Activated CD4-positive, alpha-beta T cell treated with anti-CD3 and anti-CD28 coated beads, Interleukin-2, amount 10 ng/mL, durations not matched to agents 7 days and 5 days (primary cell): ENCODE results near the gene ACVRL1. TPM values are rescaled to one million over a fixed set of nuclear protein-coding genes. Genes with fewer than 3 reads are reported as not detected.

Experiments
- CTCF ChIA-PET: fragments of 350-600 bp; sonication (Branson Sonifier 250); formaldehyde crosslinking; loops from one replicate; lab custom pipeline; 2021; ENCODE audit warnings: antibody characterized with exemption; lab: Charles Lee
- POLR2A ChIA-PET: fragments of 350-600 bp; sonication (Branson Sonifier 250); formaldehyde crosslinking; loops from one replicate; lab custom pipeline; 2021; ENCODE audit warnings: antibody characterized with exemption; lab: Charles Lee
- DNase-seq: peaks from one replicate; pipeline ENCODE4 v3.0.0-alpha.2; 2020
- H3K27ac Mint-ChIP-seq: one replicate; pipeline ENCODE4 v1.8.0; 2021; ENCODE audit warnings: mild to moderate bottlenecking, moderate library complexity, mixed read lengths
- H3K27me3 Mint-ChIP-seq: one replicate; pipeline ENCODE4 v1.8.0; 2021; ENCODE audit warnings: mixed read lengths
- H3K36me3 Mint-ChIP-seq: one replicate; pipeline ENCODE4 v1.8.0; 2021; ENCODE audit warnings: low read depth, mixed read lengths
- H3K4me1 Mint-ChIP-seq: one replicate; pipeline ENCODE4 v1.8.0; 2021; ENCODE audit warnings: mixed read lengths
- H3K4me3 Mint-ChIP-seq: one replicate; pipeline ENCODE4 v1.8.0; 2021; ENCODE audit warnings: mild to moderate bottlenecking, moderate library complexity, mixed read lengths
- H3K9me3 Mint-ChIP-seq: one replicate; pipeline ENCODE4 v1.8.0; 2021; ENCODE audit warnings: mixed read lengths
- total RNA-seq, 2 experiments: library from RNA; stranded (reverse); gene quantifications; one replicate each; pipeline ENCODE4 v1.2.3, GENCODE V29; 2021

The ACVRL1 gene
- not detected for total RNA-seq

DNA sequence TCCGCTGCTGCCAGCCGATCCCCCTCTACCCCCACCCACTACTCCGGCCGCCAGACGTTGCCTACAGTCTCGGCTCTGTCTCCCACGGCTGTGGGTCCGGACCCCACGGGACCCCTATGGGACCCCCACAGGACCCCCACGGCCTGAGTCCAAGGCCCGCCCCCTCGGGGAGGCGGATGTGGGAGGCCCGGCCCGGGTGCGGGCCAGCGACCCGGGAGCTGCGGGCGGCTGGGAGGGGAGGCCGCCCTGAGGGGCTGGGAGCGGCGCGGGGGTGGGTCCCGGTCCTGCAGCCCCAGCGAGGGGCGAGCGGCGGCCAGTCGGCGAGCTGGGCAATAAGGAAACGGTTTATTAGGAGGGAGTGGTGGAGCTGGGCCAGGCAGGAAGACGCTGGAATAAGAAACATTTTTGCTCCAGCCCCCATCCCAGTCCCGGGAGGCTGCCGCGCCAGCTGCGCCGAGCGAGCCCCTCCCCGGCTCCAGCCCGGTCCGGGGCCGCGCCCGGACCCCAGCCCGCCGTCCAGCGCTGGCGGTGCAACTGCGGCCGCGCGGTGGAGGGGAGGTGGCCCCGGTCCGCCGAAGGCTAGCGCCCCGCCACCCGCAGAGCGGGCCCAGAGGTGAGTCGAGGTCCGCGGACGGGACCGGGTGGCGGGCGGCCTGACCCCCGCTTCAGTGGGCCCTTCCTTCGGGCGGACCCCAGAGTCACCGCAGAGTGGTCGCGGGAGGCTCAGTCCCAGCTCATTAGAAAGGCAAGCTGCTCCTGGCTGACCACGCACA is at the start of gene ACVRL1:
ACVRL1 (plus strand) TSS at position 422 of the 773 bp plus-strand sequence. CDS start 4,971 bp downstream, outside the sequence.
- CTCF ChIA-PET = interaction anchor here (2.2 kb wide), 1 partner anchor 15 kb away, joined by 8 read pairs; no protein-coding TSS in a partner anchor

GRCh38 chr12:51860986-51861385 is 46.3 kb upstream of the ACVRL1 start:
- Mint-ChIP-seq H3K27ac (no peak overlapping the region), H3K9me3 (no peaks in the 10 kb centered on the region), H3K36me3 (no peaks in the 10 kb centered on the region), H3K4me1 (peaks cover 9% of the 10 kb centered on the region), H3K4me3 (no peak overlapping the region), H3K27me3 (peaks cover 53% of the 10 kb centered on the region)
- DNase-seq = no peak
- ChIA-PET CTCF (interaction anchor here (0.6 kb wide), 1 partner anchor 17 kb away, joined by 3 read pairs; no protein-coding TSS in a partner anchor), POLR2A (no interaction called here)

More for the DNA sequence above, at the start of gene ACVRL1:
- Mint-ChIP-seq H3K36me3 (no peaks in the 10 kb centered on the region), H3K27ac (no peak within 1 kb of the TSS), H3K9me3 (no peaks in the 10 kb centered on the region), H3K27me3 (peaks cover 51% of the 10 kb centered on the region), H3K4me1 (no peaks in the 10 kb centered on the region), H3K4me3 (no peak within 1 kb of the TSS)
- no peak for DNase-seq
- POLR2A ChIA-PET = no interaction called here

- ChIA-PET POLR2A (no interaction called here), CTCF (interaction anchor here (1.0 to 2.0 kb wide), 2 partner anchors 11 to 12 kb away, joined by 4 to 6 read pairs; no protein-coding TSS in a partner anchor)
- Mint-ChIP-seq H3K36me3 (no peaks in the 10 kb centered on the region), H3K4me3 (no peak overlapping the region), H3K9me3 (no peaks in the 10 kb centered on the region), H3K27ac (no peak overlapping the region), H3K4me1 (peaks cover 9% of the 10 kb centered on the region), H3K27me3 (peaks cover 49% of the 10 kb centered on the region)
- no peak for DNase-seq
Measured at GRCh38 chr12:51862947-51863346, 44.4 kb upstream of the ACVRL1 start.

DNA sequence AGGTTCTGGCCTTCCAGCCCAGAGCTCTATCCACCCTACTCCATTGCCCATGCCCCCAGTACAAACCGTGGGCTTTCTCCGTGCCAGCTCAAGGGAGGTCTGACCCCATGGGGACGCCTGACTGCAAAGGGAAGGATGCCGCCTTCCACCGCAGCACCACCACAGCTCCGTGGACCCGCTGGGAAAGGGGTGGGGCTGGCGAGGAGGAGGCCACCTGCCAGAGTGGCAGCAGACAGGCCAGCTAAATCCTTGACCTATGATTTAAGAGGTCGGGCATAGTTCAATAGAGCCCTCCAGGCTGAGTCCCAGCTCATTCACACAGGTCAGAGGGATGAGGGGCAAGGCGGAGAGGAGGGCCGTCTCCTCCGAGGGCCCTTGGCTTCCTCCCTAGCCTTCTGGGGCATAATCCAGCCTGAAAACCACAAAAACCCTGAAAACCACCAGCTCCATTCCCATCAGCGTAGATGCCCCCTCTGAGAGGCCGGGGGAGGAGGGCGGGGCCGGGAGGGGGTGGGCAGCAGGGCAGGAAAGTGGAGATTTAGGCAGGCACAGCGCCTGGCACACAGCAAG is 43.9 kb upstream of the ACVRL1 start:
- POLR2A ChIA-PET = no interaction called here

GRCh38 chr12:51863933-51864832 is 43.1 kb upstream of the ACVRL1 start:
- H3K27ac Mint-ChIP-seq = no peak overlapping the region
- DNase-seq = no peak
- ChIA-PET POLR2A (no interaction called here), CTCF (interaction anchor here (2.0 kb wide), 1 partner anchor 11 kb away, joined by 6 read pairs; no protein-coding TSS in a partner anchor)
- H3K27me3 Mint-ChIP-seq = peaks cover 60% of the 10 kb centered on the region
- no peaks in the 10 kb centered on the region for H3K36me3 Mint-ChIP-seq
- H3K9me3 Mint-ChIP-seq = no peaks in the 10 kb centered on the region
- H3K4me3 Mint-ChIP-seq = no peak overlapping the region
- peaks cover 9% of the 10 kb centered on the region for H3K4me1 Mint-ChIP-seq

More for the DNA sequence above, 43.9 kb upstream of the ACVRL1 start:
- CTCF ChIA-PET = interaction anchor here (1.0 to 2.0 kb wide), 2 partner anchors 11 to 12 kb away, joined by 4 to 6 read pairs; no protein-coding TSS in a partner anchor
- Mint-ChIP-seq H3K4me1 (peaks cover 9% of the 10 kb centered on the region), H3K9me3 (no peaks in the 10 kb centered on the region), H3K27me3 (peaks cover 54% of the 10 kb centered on the region), H3K4me3 (no peak overlapping the region), H3K36me3 (no peaks in the 10 kb centered on the region), H3K27ac (no peak overlapping the region)
- no peak for DNase-seq

DNA sequence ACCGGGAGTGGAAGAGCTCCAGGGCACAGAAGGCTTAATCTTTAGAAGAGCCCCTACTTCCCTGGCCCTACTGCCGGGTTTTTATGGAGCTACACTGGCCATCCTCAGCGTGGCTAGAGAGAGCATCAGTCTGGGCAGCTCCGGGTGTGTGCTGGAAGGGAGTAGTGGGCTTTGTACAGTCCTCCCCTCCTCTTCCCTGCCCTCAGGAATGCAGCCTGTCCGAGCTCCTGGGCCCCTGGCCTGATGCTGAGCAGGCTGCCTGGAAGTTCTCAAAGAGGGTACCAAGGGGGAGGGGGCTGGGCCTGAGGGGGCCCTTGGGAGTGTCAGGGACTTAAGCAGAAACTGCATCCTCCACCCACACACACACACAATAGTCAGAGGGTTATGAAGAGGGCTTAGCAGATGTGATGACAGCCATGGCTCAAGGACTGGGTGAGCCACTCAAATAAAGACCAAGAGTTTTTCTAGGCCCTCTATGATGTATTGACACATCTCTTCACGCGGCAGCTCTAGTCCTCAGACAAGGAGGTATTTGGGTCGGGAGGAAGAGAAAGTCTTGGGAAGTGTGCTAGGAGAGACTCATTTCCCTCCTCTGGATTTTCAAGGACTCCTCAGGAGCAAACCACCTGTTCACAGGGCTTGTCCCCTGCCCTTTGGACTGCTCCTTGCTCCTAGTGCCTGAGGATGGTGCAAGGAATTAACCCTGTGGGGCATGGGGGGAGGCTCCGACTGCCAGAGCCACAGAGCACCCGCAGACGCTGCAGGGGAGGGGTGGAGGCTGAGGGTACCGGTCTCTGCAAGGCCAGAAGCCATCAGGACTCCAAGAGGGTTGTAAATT is 42.3 kb upstream of the ACVRL1 start:
- peaks cover 11% of the 10 kb centered on the region for H3K4me1 Mint-ChIP-seq
- CTCF ChIA-PET = interaction anchor here (2.0 kb wide), 1 partner anchor 10 kb away, joined by 6 read pairs; no protein-coding TSS in a partner anchor
- POLR2A ChIA-PET = no interaction called here
- DNase-seq = no peak
- H3K4me3 Mint-ChIP-seq = no peak overlapping the region
- no peaks in the 10 kb centered on the region for H3K9me3 Mint-ChIP-seq
- H3K27ac Mint-ChIP-seq = no peak overlapping the region
- H3K27me3 Mint-ChIP-seq = peaks cover 64% of the 10 kb centered on the region
- H3K36me3 Mint-ChIP-seq = no peaks in the 10 kb centered on the region

GRCh38 chr12:51865757-51866270 is 41.5 kb upstream of the ACVRL1 start:
- Mint-ChIP-seq H3K4me1 (peaks cover 14% of the 10 kb centered on the region), H3K36me3 (no peaks in the 10 kb centered on the region), H3K4me3 (no peak overlapping the region), H3K27ac (no peak overlapping the region), H3K27me3 (peaks cover 69% of the 10 kb centered on the region), H3K9me3 (no peaks in the 10 kb centered on the region)
- no peak for DNase-seq
- ChIA-PET POLR2A (no interaction called here), CTCF (no interaction called here)

DNA sequence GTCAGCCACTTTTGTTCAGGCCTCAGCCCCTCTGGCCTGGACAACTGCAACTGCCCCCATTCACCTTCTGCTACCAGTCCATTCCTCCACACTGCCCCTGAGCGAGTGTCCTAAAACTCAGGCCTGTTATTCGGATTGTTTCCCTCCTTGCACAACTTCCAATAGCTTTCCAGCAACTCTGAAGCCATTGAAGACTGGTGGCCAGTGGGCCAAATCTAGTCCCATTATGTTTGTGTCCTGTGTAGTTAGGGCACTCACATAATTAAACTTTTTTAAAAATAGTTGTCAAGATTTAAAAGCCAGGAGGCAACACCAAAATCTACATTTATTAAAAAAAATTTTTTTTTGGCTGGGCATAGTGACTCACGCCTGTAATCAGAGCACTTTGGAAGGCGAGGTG is 41.0 kb upstream of the ACVRL1 start:
- Mint-ChIP-seq H3K36me3 (no peaks in the 10 kb centered on the region), H3K27me3 (peaks cover 71% of the 10 kb centered on the region), H3K9me3 (no peaks in the 10 kb centered on the region), H3K4me1 (peaks cover 14% of the 10 kb centered on the region), H3K27ac (no peak overlapping the region), H3K4me3 (no peak overlapping the region)
- DNase-seq = no peak
- CTCF ChIA-PET = no interaction called here
- POLR2A ChIA-PET = no interaction called here

GRCh38 chr12:51866762-51867161 is 40.5 kb upstream of the ACVRL1 start:
- no peaks in the 10 kb centered on the region for H3K36me3 Mint-ChIP-seq
- CTCF ChIA-PET = no interaction called here
- DNase-seq = no peak
- H3K4me3 Mint-ChIP-seq = no peak overlapping the region
- POLR2A ChIA-PET = no interaction called here
- H3K27me3 Mint-ChIP-seq = peaks cover 69% of the 10 kb centered on the region
- H3K9me3 Mint-ChIP-seq = no peaks in the 10 kb centered on the region
- peaks cover 14% of the 10 kb centered on the region for H3K4me1 Mint-ChIP-seq
- H3K27ac Mint-ChIP-seq = no peak overlapping the region

GRCh38 chr12:51867371-51867770 is 39.9 kb upstream of the ACVRL1 start:
- no peak for DNase-seq
- H3K4me1 Mint-ChIP-seq = peaks cover 14% of the 10 kb centered on the region
- no peak overlapping the region for H3K27ac Mint-ChIP-seq
- no peaks in the 10 kb centered on the region for H3K36me3 Mint-ChIP-seq
- ChIA-PET POLR2A (no interaction called here), CTCF (no interaction called here)
- peaks cover 63% of the 10 kb centered on the region for H3K27me3 Mint-ChIP-seq
- no peak overlapping the region for H3K4me3 Mint-ChIP-seq
- H3K9me3 Mint-ChIP-seq = no peaks in the 10 kb centered on the region

- Mint-ChIP-seq H3K4me3 (no peak overlapping the region), H3K4me1 (peaks cover 14% of the 10 kb centered on the region), H3K27ac (no peak overlapping the region), H3K27me3 (peaks cover 58% of the 10 kb centered on the region), H3K36me3 (no peaks in the 10 kb centered on the region), H3K9me3 (no peaks in the 10 kb centered on the region)
- no peak for DNase-seq
- ChIA-PET POLR2A (no interaction called here), CTCF (no interaction called here)
Measured at GRCh38 chr12:51867796-51868428, 39.4 kb upstream of the ACVRL1 start.
